GM12892 (cell line): Measurements from ENCODE around the gene PDE4B.

ENCODE experiments used
- POLR2A ChIP-seq: IDR thresholded peaks from 2 replicates; pipeline ENCODE4 v1.6.1; 2011; ENCODE audit warnings: low read depth, low read length, control low read depth
- POLR2AphosphoS5 ChIP-seq: IDR thresholded peaks from 2 replicates; pipeline ENCODE4 v1.6.1; 2011; ENCODE audit warnings: low read depth, low read length, control low read depth
- TAF1 ChIP-seq: IDR thresholded peaks from 2 replicates; pipeline ENCODE4 v1.6.1; 2011; ENCODE audit warnings: low read depth, mild to moderate bottlenecking, control low read depth, low read length, borderline replicate concordance

DNA sequence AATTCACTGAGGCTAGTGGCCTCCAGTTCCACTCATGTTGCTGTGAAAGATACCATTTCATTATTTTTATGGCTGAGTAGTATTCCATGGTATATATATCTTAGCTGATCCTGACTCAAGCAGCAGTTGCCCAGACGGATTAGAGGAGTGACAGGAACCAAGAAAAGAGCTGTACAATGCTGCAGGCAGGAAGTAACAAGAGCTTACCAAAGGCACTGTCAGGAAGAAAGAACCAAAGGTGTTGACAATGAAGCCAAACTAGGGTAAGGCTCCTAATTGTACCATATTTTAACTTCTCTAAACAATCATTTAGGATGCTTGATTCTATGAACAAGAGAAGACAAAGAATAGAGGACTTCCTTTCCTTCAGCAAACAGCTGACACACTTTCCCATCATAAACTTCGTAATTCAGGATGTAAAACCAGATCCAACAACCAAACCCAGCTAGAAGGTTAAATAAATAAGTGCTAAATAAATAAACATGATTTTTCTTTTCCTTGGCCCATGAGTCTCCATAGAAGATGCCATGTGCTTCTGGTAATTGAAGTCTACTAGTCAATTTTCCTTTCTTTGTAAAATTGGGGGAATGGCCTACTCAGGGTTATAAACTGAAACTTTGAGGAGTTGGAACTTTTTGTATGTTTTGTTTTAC is 493.0 kb downstream of the PDE4B start:
- TF ChIP-seq POLR2AphosphoS5 (no peak), POLR2A (no peak), TAF1 (no peak)
